Measurements from ENCODE around the gene TMEM114.

Gene TMEM114

GRCh38 chr16:8596581-8596980, 6.3 kb upstream of the TMEM114 start:
- no peak for TF ChIP-seq CTCF (IDR thresholded peaks at IDR 0.05; ENCODE audit: insufficient read depth, low read length, missing control alignments)
- no peak for DNase-seq (ENCODE audit: low read depth, low spot score)
- ChIA-PET POLR2A (no interaction called here), CTCF (interaction anchor here (0.5 to 1.3 kb wide), 2 partner anchors 10 to 285 kb away, joined by 3 read pairs; no protein-coding TSS in a partner anchor)
- no peak overlapping the region for H3K4me3 ChIP-seq (ENCODE audit: low read depth, low read length)

- ChIA-PET CTCF (interaction anchor here (1.5 kb wide), 1 partner anchor 12 kb away, joined by 5 read pairs; no protein-coding TSS in a partner anchor), POLR2A (no interaction called here)
- H3K4me3 ChIP-seq (ENCODE audit: low read depth, low read length), result no peak overlapping the region
- no peak for TF ChIP-seq CTCF (IDR thresholded peaks at IDR 0.05; ENCODE audit: insufficient read depth, low read length, missing control alignments)
- no peak for DNase-seq (ENCODE audit: low read depth, low spot score)
Measured at GRCh38 chr16:8595783-8596182, 5.5 kb upstream of the TMEM114 start.

- H3K4me3 ChIP-seq (ENCODE audit: low read depth, low read length), result no peak overlapping the region
- ChIA-PET POLR2A (no interaction called here), CTCF (interaction anchor here (1.5 kb wide), 1 partner anchor 10 kb away, joined by 5 read pairs; no protein-coding TSS in a partner anchor)
- no peak for TF ChIP-seq CTCF (IDR thresholded peaks at IDR 0.05; ENCODE audit: insufficient read depth, low read length, missing control alignments)
- DNase-seq (ENCODE audit: low read depth, low spot score), result no peak
Measured at GRCh38 chr16:8594149-8594666, 3.9 kb upstream of the TMEM114 start.

- POLR2A ChIA-PET, result no interaction called here
- CTCF ChIA-PET, result no interaction called here
- no peak overlapping the region for H3K4me3 ChIP-seq (ENCODE audit: low read depth, low read length)
- DNase-seq (ENCODE audit: low read depth, low spot score), result no peak
- TF ChIP-seq CTCF (IDR thresholded peaks at IDR 0.05; ENCODE audit: insufficient read depth, low read length, missing control alignments), result no peak
Measured at GRCh38 chr16:8591451-8591850, 1.1 kb upstream of the TMEM114 start.

- no peak for DNase-seq (ENCODE audit: low read depth, low spot score)
- ChIA-PET CTCF (no interaction called here), POLR2A (no interaction called here)
- no peak for TF ChIP-seq CTCF (IDR thresholded peaks at IDR 0.05; ENCODE audit: insufficient read depth, low read length, missing control alignments)
- H3K4me3 ChIP-seq (ENCODE audit: low read depth, low read length), result no peak overlapping the region
Measured at GRCh38 chr16:8590811-8591210, 500 bp upstream of the TMEM114 start.

- no peak for DNase-seq (ENCODE audit: low read depth, low spot score)
- POLR2A ChIA-PET, result no interaction called here
- CTCF ChIA-PET, result interaction anchor here (1.1 to 1.2 kb wide), 2 partner anchors 15 to 17 kb away, joined by 3 read pairs; no protein-coding TSS in a partner anchor
- no peak for TF ChIP-seq CTCF (IDR thresholded peaks at IDR 0.05; ENCODE audit: insufficient read depth, low read length, missing control alignments)
- H3K4me3 ChIP-seq (ENCODE audit: low read depth, low read length), result no peak overlapping the region
Measured at GRCh38 chr16:8589057-8589899, 1.0 kb downstream of the TMEM114 start.
